ENCODE results near the gene NECTIN1.

The NECTIN1 gene

GRCh38 chr11:119727523-119728151 is 1.4 kb downstream of the NECTIN1 start:
- peak overlapping the region; percentile 91 for H3K27ac ChIP-seq
- peak; percentile 71 for TF ChIP-seq CTCF (conservative IDR thresholded peaks at IDR 0.05)

- H3K27ac ChIP-seq = peak overlapping the region; percentile 91; the same call in 1 of the 2 replicates
- no peak for TF ChIP-seq CTCF (conservative IDR thresholded peaks at IDR 0.05)
Measured at GRCh38 chr11:119726585-119727522, 2.1 kb downstream of the NECTIN1 start.

- no peak overlapping the region for H3K27ac ChIP-seq
- TF ChIP-seq CTCF (conservative IDR thresholded peaks at IDR 0.05) = no peak
Measured at GRCh38 chr11:119726150-119726553, 2.8 kb downstream of the NECTIN1 start.

GRCh38 chr11:119724956-119725355 is 4.0 kb downstream of the NECTIN1 start:
- TF ChIP-seq CTCF (conservative IDR thresholded peaks at IDR 0.05) = no peak
- H3K27ac ChIP-seq = no peak overlapping the region

GRCh38 chr11:119723952-119724325 is 5.1 kb downstream of the NECTIN1 start:
- H3K27ac ChIP-seq = no peak overlapping the region
- no peak for TF ChIP-seq CTCF (conservative IDR thresholded peaks at IDR 0.05)

GRCh38 chr11:119723243-119723951 is 5.6 kb downstream of the NECTIN1 start:
- H3K27ac ChIP-seq = no peak overlapping the region
- no peak for TF ChIP-seq CTCF (conservative IDR thresholded peaks at IDR 0.05)

GRCh38 chr11:119722281-119722794 is 6.7 kb downstream of the NECTIN1 start:
- no peak overlapping the region for H3K27ac ChIP-seq

More at GRCh38 chr11:119722281-119722794, 6.7 kb downstream of the NECTIN1 start:
- TF ChIP-seq CTCF (conservative IDR thresholded peaks at IDR 0.05) = no peak
